GM12874 (cell line): Measurements from ENCODE around the gene LSAMP.

Experiments
- CTCF ChIP-seq: IDR thresholded peaks from 2 replicates; pipeline ENCODE4 v1.5.1; 2011; ENCODE audit warnings: low read depth, mild to moderate bottlenecking, control low read depth, low read length, moderate library complexity; ENCODE audit not compliant: insufficient read depth

The LSAMP gene

GRCh38 chr3:116111765-116112164 lies 333.5 kb downstream of the LSAMP start:
- TF ChIP-seq CTCF: no peak

DNA sequence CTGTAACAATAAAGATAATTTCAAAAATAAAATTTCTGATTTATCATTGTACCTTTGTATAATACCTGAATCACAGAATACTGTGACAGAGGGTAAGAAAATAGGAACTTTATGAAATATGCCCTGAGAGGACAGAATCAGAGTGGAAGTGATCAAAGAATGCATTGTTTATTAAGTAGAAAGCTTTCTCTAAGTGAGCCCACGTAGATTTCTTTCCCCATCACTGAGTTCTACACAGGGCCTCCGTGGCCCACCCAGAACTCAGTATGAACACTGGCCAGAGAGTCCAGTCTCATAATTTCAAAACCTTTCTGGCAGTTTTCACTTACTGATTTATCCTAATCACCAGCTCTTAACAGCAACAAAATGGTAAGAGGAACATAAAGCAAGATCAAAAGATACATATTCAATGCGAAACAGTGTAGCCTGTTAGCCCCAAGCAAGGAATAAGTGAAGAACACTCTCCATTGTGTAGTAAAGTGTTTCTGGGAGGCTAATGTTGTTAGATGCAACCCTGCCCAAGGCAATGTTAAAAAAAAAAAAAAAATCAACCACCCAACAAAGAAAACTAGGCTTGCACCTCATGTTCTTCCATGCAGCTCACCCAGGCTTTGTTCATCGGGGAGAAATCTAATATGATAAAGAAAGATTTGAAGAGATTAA lies 341.3 kb downstream of the LSAMP start:
- TF ChIP-seq CTCF: no peak

DNA sequence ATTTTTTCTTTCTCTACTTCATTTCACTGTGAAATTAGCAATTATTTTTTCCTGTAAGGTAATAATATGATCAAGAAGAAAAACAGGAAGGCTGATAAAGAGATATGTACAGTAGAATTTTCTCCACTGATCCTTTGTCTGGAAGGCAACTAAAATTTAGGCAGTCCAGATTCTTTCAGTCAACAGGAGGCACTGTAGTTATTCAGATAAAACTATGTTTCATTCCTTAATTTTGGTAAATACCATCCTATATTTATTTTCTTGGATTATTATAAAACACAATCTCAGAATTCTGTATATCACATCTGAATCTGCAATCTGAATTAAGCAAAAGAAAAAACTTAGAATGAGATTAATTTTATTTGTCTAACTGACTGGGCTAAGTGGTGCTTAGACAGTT lies 343.2 kb downstream of the LSAMP start:
- TF ChIP-seq CTCF: no peak

- no peak for TF ChIP-seq CTCF
Observed at GRCh38 chr3:116097226-116097625, 348.1 kb downstream of the LSAMP start.

- no peak for TF ChIP-seq CTCF
Observed at GRCh38 chr3:116096631-116097030, 348.7 kb downstream of the LSAMP start.

GRCh38 chr3:116093374-116093773 lies 351.9 kb downstream of the LSAMP start:
- no peak for TF ChIP-seq CTCF

DNA sequence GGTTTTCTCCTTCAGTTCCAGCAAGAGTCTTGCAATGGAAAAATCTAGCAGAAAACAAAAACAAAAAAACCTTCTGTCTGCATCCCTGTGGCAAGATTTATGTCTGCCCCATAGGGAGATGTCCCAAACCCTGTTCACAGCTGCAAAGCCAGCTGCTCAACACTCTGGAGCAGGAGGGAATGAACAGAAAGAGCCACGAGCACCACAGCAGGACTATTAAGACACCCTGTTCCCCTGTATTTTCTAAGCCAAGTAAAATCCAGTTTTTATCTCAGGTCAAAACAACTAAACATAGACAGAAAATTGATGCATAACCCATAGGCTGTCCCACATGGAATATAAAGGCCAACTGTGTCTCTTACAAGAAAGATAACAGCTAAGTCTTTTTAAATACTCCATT lies 357.9 kb downstream of the LSAMP start:
- TF ChIP-seq CTCF: no peak
